NCI-H1694 treated with DMSO at 0.1 percent for 48 hours (cell line): ENCODE data around the gene SNX30.
A peak's percentile ranks its signal among the peaks of the same experiment; 100 is the strongest.

ENCODE experiments used
- DNase-seq: peaks from one replicate; lab custom pipeline; 2025; lab: John Stamatoyannopoulos, UW

SNX30 gene

DNA sequence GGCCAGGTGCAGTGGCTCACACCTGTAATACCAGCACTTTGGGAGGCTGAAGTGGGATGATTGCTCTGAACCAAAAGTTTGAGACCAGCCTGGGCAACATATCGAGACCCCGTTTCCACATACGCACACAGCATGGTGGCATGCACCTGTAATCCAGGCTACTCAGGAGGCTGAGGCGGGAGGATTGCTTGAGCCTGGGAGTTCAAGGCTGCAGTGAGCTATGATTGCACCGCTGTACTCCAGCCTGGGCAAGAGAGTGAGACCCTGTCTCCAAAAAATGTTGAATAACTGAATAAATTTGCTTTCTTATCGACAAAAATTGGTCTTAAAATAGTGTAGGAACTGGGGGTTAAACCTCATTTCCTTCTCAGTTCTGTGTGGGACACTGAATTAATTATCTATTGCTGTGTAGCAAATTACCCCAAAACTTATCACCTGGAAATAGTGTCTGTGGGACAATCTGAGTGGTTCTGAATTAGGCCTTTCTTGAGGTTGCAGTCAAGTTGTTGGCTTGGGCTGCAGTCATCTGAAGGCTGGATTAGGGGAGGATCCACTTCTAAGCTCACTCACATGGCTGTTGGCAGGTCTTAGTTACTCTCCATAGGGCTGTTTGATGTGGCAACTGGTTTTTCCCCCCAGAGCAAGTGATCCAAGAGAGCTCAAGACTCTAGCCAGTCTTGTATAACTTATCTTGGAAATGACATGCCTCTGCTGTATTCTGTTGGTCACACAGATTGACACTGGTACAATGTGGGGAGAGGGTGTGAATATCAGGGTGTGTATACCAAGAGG, 2.0 kb downstream of the SNX30 start:
- no peak for DNase-seq

DNA sequence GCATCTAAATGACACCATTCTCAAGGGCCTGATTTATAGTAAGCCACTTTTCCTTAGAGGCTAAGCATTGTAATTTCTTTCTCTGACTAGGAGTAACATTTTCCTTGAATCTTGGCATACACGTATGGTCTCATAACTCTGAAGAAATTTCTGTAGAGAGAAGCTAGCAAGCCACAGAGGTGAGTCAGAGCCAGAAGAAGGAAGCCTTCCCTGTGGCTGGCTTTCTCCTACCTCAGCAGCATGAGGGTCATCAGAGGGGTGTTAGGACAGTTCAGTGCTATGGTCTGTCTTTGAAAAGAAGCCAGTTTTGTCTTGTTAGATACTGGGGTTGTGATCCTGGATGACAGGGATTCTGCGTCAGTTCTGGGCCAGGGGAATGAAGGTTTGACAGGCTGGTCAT, 3.2 kb downstream of the SNX30 start:
- no peak for DNase-seq

DNA sequence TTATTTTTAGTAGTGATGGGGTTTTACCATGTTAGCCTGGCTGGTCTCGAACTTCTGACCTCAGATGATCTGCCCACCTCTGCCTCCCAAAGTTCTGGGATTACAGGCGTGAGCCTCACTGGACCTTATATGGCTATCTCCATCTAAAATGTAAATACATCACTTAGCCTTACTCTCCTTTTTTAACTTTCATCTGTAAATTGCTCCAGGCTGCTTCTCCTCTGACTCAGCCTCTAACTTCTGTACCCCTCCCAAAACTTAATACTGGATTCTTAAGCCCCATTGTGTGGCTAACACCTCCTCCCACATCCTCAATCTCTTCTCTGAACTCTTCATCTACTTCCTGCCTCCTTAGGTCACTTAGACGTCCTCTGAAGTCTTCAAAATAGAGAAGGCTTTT, 4.0 kb downstream of the SNX30 start:
- DNase-seq = no peak

DNA sequence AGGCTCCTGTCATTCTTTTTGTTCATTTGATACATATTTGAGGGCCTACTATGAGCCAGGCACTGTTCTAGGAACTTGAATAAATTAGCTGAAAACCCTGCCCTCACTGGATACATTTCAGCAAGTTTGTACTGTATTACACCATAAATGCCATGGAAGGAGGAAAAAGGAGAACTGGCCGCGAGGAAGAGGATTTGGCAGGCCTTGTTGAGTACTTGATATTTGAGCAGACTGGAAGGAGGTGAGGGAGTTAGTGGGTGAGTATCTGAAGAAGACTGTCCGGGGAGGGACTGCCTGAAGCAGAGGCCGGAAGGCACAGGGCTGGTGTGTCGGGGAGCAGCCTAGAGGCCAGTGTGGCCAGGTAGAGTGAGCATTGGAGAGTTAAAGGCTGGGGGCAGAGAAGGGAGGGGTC, 4.5 kb downstream of the SNX30 start:
- DNase-seq = no peak

DNA sequence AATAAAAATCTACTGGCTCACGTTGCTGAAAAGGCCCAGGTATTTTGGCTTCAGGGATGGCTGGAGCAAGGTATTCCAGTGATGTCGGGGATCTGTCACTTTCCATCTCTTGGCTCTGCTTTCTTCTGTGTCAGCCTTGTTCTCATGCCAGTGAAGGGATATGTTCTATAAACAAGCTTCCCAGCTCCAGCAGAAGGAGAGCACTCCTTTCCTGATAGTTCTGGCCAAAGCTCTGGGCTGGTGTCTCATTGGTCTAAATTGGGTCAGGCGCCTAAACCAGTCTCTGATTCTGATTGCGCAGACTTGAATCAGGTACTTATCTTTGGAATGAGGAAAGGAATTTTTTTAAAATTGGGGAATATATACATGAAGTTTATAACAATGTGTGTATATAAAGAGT, 5.1 kb downstream of the SNX30 start:
- DNase-seq = no peak

DNA sequence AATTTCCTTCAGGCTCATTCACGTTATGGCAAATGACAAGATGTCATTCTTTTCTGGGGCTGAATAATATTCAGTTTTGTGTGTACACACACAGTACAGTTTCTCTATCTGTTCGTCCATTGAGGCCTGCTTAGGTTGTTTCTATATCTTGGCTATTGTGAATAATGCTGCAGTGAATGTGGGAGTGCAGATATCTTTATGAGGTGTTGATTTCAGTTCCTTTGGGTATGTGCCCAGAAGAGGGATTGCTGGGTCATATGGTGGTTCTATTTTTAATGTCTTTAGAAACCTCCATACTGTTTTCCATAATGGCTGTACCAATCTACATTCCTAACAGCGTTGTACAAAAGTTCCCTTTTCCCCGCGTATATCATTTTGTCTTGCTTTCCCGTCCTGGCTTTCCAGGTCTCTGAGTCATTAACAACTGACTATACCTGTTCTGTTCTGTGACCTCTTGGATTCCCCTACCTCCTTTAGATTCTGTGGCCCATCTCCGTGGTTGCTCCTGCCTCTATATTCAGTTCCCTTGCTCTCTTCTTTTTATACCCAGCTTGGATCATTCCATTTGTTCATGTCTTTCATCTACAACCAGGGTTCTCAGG, 6.8 kb downstream of the SNX30 start:
- DNase-seq = no peak

DNA sequence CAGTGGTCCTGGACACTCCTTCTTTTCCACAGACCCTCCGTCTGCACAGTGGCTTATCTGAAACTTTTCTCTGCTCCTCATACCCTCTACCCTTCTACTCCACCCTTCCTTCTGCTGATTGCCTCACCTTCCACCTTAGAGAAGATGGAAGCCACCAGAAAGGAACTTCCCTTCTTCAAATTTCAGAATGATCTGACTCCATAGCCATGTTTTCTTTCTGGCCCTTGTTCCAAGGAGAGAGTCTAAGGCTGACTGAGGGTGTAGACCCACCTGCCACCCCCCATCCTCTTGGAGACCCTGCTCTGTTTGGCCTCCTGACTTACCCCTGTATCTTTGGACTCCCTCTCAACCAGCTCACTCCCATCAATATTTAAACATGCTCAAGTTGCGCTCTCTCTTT, 7.4 kb downstream of the SNX30 start:
- no peak for DNase-seq

DNA sequence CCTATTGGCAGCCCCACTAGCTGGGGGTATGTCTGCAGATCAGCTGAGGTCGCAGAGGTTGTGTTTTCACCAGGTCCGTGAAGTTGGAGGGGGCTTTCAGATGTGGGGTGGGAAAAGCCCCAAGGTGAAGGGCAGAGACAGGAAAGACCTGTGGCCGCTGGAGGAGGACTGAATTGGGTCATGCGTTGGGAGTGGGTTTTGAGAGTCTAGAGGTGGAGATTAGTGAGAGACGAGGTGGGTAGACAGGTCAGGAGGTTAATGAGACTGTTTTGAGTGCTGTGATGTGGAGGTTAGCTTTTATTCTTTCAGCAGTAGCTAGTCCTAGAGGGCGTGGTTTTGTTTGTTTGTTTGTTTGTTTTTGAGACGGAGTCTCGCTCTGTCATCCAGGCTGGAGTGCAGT, 10.3 kb downstream of the SNX30 start:
- no peak for DNase-seq

DNA sequence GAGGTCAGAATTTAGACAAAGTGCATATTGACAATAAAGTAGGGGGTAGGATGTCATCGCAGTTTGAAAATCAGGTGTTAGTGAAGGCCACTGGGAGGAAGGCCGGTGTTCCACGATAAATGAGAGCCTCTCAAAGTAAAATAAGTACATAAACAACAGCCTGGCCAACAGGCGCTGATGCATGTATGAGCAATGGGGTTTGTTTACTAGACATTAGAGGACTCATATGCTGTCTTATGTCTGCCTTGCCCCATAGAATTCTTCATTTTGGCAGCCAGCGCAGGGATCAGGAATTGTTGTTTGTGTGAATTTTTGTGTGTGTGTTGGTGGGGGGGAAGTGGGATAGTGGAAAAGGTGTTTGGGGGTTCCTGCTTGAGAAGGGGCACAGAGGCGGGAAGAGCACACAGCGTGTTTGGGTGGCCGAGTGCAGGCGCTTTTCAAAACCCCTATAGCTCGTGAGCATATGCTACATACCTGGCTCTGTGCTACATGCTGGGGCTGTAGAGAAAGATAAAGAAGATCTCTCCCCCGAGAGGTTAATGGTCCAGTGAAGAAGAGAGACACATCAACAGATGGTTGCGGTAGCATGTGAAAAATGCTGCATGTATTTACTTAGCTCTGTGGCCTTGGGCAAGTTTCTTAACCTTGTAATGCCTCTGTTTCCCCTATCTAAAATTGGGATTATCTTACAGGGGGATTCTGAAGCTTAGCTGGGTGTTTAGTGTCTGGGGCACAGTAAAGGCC, 11.5 kb downstream of the SNX30 start:
- DNase-seq = no peak

DNA sequence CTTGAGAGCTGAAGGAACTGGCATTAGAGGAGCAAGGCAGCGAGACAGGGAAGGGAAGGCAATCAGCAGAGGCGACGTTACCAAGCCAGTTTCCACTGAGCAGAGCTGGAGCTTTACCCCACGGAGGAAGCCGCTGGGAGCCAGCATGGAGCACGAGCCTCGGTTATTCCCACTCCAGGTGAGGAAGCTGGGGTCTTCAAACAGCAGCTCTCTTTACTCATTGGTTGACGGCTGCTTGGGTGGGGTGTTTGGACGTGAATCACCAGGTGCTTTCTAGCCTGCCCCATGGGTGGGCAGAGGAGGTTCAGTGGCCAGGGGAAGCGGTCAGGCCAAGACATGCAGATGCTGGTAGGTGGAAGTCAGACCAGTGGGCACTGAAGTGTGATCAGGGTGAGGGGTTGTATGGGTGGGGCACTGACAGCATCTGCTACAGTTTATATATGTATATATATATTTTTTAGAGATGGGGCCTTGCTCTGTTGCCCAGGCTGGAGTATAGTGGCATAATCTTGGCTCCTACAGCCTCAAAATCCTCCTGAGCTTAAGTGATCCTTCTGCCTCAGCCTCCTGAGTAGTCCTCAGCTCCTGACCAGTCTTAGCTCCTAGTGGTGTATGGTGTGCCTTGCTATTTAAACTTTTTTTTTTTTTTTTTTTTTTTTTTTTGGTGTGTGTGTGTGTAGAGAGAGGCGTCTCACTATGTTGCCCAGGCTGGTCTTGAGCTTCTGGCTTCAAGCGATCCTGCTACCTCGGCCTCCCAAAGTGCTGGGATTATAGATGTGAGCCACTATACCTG, 12.4 kb downstream of the SNX30 start:
- no peak for DNase-seq

DNA sequence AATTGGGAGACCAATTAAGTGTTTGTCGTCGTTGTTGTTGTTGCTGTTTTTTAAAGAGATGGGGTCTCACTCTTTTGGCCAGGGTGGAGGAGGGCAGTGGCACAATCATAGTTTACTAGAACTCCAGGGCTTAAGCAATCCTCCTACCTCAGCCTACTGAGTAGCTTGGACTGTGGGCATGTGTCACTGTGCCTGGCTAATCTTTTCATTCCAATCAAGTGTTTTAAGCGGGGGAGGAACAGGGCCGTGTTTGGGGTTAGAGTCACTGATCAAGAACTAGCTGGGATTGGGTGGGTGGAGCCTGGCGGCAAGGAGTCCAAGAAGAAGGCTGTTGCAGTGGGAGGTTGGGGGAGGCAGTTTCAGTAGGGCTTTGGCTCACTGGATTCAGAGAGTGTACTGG, 13.8 kb downstream of the SNX30 start:
- DNase-seq = no peak

DNA sequence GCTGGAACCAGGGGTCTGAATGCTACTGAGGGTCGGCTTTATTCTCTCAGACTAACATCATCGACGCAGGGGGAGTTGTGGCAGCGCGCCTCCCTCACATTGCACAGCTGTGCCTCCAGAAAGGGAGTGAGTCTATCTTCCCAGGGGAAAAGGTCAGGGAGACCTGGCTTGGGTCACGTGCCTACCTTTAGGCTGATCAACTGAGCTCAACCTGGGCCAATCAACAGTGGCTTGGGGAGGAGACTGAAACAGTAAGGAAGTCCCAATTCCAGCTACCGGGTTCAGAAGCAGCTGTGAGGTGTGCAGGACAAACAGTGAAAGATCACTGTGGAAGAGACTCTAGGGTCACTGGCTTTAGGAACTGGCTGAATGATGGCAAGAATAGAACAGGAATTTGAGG, 14.3 kb downstream of the SNX30 start:
- DNase-seq = no peak

DNA sequence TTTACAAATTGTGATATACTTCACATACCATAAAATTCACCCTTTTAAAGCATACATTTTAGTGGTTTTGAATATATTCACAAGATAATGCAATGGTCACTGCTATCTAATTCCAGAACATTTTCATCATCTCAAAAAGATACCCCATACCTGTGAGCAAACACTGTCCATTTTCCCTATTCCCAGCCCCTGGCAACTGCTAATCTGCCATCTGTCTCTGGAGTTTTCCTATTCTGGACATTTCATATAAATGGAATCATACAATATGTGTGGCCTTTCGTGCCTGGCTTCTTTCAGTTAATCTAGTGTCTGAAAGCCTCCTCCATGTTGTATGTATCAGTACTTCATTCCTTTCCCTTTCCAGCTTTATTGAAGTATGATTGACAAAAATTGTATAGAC, 14.7 kb downstream of the SNX30 start:
- no peak for DNase-seq

DNA sequence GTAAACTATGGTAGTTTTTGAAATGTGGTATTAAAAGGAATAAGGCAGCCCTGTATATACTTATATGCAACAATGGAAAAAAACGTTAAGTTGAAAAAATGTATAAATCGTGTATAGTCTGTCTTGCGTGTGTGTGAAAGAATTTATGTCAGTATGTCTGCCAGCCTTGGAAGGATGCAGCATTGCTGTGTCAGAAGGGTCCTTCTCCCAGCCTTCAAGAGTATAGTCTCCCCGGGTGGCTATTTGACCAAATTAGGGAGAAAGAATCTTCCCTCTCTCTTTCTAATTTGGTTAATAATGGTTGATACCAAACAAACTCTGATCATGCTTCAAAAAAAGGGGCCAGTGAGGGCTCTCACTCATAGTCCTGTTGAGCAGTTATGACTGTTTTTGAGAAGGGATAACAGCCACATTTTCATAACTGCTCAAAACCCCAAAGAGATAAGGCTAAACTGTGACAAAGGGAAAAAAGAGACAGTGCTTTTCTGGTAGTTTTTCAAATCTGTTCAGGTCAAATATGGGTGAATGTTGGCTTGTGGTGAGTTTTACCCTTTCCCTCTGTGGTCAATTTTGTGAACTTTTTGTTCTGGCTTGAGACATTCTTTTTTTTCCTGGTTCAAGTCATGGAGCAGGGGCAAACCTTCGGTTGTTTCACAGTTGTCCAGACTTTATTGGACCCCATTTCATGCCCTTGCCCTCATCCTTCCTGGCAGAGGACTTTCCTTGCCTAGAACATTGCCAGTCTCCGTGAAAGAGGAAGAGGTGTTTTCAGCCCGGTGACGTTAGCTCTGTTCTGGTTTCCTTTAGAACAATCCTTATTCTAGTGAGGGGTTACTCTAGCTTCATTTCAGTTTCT, 21.0 kb downstream of the SNX30 start:
- DNase-seq = no peak

DNA sequence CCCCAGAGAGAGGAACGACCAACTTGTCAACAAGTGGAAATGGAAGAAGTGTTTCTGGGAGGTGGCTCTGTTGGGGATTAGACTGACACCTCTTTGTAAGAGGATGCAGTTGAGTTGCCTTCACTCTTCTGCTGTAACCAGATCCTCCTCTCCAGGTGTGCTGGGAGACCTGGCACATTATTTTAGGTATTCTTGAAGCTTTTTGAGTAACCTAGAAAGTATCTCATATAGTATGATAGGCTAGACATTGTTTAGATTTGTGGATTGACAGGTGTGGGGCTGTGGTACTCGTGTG, 21.6 kb downstream of the SNX30 start:
- no peak for DNase-seq

DNA sequence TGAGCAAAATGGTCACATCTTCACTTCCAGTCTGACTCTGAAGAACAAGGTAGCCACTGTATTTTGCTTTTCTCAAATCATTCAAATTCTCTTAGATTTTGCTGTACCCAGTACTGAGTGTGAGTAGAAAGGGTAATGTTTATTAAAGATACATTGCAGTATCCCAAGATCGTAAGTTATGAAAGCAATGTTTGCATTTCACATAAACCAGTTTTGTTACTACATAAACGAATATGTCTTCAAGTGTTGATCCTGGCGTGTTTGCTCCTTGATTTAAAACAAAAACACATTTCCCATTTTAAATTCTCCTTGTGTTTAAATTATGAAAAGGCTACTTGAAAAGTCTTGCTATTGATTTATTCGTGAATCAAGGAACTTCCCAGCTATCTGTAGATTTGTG, 22.0 kb downstream of the SNX30 start:
- no peak for DNase-seq

DNA sequence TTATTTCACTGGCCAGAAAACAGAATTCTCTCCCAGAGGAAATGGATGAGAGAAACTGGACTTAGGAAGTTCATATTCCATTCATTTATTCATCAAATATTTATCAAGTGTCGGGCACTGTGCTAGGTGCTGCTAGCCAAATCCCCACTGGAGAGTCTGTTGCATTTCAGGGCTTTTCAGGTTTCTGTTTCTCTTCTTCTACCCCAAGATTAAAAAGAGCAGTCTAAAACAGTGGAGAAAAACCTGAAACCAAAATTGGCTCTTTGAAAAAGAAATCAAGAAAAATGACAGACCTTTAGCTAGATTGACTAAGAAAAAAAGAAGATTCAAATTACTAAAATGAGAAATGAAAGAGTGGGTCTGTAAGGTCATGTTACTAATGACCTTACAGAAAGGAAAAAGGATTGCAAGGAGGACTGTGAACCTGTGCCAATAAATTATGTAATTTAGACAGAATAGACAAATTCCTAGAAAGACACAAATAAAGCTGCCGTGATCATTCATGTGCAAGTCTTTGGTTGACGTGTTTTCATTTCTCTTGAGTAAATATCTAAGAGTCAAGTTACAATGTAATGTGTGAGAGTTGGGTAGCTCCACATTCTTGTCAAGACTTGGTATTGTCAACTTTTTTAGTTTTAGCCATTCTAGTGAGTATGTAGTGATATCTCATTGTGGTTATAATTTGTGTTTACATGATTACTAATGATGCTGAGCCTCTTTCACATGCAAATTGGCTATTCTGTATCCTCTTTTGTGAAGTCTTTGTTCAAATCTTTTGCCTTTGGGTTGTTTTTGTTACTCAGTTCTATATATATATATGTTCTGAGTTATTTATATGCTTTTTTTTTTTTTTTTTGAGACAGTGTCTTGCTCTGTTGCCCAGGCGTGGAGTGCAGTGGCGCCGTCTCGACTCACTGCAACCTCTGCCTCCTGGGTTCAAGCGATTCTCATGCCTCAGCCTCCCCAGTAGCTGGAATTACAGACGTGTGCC, 23.7 kb downstream of the SNX30 start:
- DNase-seq = no peak

DNA sequence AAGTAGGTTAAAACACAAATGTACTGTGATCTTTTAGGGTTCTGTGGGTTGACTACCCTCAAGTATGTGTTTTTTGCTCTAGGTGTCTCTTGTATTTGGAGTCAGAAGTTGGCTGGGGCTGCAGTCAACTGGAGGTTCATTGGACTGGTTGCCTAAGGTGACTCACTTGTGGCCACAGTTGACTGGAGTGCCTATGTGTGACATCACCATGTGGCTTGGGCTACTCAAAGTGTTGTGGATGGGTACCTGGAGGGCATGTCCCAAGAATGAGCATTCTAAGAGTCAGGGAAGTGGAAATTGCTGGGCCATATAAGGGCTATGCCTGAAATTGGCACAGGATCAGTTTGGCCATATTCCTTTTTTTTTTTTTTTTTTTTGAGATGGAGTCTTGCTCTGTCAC, 27.4 kb downstream of the SNX30 start:
- DNase-seq = no peak

DNA sequence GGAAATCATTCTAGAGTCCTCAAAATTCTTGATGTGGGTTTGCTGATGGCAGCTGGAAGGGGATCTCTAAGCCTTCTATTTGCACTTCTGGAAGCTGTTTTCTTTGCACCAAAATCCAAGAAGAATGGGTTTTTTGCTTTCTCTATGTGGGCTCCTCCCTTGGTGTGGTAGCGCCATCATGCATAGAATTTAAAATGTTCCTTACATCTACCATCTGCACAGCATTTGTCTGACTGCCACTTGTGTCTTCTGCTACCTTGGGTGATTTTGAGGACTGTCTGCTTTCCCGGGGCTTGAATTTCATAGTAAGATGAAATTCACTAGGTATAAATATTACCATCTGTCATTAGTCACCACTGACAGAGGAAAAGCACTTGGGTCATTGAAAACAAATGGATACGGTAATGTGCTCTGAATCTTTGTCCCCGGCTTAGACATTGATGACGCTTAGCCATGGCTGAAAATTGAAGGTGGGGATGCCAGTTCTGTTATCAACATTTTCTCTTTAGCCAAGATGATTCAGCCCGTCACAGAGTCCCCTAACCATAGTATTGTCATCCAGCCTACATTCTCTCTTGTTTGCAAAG, 30.0 kb downstream of the SNX30 start:
- DNase-seq = peak; percentile 22

DNA sequence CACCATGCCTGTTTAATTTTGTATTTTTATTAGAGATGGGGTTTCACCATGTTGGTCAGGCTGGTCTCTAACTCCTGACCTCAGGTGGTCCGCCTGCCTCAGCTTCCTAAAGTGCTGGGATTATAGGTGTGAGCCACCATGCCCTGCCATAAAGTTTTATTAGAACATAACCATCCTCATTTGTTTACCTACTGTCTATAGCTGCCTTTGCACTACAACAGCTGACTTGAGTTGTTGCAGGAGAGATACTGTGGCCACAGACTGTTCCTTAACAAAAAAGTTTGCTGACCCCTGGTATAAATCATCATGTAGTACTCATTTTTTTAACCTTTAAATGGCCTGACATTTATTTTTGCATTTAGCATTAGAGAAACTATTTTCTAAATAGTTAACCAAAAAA, 31.7 kb downstream of the SNX30 start:
- DNase-seq = no peak
